COLO668 (cell line): ENCODE data around the gene MAP1S.

Experiments
- DNase-seq: peaks from one replicate; lab custom pipeline; 2025; ENCODE audit not compliant: unreplicated experiment; lab: John Stamatoyannopoulos, UW

MAP1S gene

DNA sequence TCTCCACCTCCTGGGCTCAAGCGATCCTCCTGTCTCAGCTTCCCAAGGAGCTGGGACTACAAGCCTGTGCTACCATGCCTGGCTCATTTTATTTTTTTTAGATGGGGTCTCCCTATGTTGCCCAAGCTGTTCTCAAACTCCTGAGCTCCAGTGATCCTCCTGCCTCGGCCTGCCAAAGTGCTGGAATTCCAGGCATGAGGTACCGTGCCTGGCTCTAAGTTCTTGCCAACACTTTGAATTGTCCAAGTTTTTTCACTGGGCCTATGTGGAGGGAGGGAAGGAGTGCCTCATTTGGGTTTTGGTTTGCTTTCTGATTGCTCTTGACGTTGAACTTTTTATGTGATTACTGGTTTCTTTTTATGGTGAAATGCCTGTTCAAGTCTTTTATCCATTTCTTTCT is 26.7 kb upstream of the MAP1S start:
- DNase-seq: no peak

DNA sequence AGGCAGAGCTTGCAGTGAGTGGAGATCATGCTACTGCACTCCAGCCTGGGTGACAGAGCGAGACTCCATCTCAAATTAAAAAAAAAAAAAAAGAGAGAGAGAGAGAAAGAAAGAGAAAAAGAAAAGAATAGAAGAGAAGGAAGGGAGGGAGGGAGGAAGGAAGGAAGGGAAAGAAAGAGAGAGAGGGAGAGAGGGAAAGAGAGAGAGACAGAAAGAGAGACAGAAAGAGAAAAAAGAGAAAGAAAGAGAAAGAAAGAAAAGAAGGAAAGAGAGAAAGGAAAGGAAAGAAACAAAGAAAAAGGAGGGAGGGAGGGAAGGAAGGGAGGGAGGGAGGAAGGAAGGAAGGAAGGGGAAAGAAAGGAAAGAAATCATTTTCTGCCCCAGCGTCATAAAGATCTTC is 24.1 kb upstream of the MAP1S start:
- no peak for DNase-seq

DNA sequence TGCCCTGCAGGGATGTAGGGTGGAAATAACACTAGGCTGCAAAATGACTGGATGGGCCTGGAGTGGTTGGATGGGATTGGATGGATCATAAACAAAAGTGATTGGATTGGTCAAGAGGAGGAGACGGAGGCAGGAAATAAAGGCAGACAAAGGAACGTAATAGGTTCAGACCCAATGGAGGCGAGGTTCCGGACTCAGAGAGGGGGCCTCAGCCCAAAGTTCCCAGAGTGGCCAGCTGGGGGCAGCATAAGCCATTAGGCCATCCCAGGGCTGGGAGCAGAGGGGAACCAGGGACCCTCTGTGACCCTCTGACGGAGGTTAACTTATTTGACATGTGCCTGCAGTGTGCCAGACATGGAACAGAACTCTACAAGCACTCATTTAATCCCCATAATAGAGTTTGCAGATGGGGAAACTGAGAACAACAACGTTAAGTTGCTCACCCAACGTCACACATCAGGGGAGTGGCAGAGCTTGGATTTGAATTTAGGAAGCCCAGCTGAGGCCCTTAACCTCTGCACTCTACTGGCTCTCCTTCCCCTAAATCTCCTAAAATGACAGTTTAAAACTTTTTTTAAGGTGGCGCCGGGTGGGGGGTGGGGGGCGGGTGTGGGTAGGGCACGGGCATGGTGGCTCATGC is 15.3 kb upstream of the MAP1S start:
- peak; percentile 30 for DNase-seq

DNA sequence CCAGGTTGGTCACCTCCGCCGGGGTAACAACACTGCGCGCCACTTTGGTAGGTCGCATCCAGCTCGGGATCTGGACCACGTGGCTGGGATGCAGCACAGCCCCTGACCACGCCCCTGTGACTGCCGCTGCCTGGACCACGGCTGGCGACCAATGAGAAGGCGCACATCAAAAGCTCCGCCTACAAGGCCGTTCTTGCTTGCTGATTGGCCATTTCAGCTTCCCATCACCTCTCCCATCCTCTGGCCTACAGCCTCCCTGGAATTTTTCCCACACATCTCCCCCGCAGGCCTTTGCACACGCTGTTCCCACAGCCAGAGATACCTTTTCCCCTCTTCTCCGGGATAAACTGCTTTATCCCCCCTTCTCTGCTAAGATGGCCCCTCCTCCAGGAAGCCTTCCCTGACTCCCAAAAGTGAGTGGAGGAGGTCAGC is 12.5 kb upstream of the MAP1S start:
- DNase-seq: peak; percentile 18

DNA sequence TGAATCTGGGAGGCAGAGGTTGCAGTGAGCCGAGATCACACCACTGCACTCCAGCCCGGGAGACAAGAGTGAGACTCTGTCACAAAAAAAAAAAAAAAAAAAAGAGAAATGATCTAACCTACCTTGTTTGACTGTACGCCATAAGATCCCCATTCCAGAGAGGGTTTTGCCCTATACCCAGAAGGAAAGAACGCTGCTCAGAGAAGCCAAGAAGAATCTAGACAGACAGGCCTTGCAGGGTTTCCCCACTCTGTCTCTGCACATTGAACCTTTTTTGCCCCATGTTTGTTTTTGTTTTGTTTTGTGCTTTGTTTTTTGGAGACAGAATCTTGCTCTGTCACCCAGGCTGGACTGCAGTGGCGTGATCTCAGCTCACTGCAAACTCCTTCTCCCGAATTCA is 7.4 kb upstream of the MAP1S start:
- DNase-seq: no peak

DNA sequence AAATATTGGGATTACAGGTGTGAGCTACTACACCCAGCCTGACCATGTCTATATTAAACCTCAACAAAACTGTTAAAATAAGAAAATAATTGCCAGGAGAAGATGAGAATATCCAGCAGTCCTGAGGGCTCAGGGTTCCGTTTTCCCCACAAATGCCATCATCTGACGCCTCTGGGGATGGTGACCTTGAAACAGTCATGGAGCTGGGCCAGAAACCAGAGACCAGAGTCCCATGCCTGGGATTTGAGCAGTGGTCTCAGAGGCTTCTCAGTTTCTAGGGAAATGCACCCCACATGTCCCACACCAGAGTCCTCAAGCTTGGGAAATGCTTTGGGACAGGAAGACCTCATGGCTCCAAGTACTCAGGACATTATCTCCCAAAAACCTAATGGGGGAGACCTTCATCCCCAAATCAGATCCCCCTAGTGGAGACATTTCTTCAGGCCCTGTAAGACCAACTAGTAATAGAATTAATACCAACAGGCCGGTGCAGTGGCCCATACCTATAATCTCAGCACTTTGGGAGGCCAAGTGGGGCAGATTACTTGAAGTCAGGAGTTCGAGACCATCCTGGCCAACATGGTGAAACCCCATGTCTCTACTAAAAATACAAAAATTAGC is 2.9 kb upstream of the MAP1S start:
- no peak for DNase-seq

DNA sequence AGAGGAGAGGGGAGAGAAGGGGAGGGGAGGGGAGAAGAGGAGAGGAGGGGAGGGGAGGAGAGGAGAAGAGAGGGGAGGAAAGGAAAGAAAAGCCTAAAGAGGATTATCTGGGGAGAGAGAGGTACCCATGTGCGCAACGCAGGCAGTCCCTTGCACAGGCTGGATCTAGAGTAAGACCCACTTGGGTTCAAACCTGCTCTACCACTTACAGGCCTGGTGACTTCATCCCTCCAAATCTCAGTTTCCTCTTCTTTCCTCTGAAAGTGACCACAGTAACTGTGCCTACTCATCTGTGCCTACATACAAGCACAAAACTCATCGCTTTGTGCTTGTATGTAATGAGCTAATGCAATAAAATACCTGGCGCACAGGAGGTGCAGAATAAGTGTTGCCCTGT is 732 bp upstream of the MAP1S start:
- no peak for DNase-seq

DNA sequence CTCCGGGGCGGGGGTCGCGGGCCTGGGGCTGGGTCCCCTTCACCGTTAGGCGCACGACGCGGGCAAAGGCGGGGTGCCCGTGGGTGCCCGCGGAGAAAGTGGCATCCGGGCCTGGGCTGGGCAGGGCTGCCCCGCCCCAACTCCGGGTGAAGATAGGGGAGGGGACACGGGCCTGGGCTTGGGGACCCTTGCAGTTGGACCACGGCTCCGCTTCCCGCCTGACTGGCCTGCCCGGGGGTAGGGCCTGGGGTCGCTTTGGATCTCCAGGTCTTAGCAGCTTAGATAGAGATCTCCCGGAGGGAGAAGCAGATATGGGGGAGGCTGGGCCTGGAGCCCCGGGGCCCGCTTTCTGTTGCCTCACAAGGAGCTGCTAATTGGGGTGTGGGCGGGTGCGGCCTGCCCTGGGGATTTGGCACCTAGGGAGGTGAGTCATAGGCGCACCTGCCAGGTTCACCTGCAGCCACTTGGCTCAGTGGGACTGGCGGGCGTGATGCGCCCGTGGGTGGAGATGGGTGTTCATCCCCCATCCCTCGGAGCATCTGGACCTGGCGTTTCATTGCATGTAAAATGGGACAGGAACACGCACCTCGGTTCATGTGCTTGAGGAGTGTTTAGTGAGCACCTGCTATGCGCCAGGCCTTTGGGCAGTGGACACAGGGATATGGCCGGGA is 585 bp downstream of the MAP1S start:
- peak; percentile 88 for DNase-seq

DNA sequence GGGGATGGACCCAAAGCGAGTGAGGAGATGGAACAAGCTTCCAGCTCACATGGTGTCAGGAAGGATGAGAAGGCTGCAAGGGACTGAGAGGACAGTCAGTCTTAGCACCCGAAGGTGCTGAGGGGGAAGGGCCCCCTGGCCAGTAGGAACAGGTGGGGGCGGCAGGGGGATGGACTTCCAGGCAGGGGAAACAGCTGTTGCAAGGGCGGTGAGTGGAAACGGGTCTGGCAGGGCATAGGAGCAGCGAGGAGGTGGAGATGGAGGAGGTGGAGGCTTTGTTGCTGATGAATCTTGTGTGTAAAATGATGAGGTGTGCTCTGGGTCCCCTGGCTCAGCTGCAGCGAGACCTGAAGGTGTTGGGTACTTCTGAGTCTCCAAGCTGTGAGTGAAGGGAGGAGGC is 1.2 kb downstream of the MAP1S start:
- peak; percentile 36 for DNase-seq

DNA sequence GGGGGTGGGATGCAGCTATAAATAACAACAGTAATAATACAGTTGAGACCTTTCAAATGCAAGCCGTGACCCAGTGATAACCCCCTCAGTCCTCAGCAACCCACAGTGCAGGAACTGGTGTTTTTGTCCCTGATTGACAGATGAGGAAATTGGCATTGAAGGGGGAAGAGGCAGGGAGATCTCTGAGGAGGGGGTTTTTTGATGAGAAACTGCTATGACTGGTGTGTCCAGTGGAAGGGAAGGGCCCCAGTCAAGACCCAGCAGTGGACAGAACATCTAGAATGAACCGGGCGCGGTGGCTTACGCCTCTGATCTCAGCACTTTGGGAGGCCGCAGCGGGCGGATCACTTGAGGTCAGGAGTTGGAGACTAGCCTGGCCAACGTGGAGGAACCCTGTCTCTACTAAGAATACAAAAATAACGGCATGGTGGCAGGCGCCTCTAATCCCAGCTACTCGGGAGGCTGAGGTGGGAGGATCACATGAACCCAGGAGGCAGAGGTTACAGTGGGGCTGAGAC is 1.9 kb downstream of the MAP1S start:
- DNase-seq: no peak

DNA sequence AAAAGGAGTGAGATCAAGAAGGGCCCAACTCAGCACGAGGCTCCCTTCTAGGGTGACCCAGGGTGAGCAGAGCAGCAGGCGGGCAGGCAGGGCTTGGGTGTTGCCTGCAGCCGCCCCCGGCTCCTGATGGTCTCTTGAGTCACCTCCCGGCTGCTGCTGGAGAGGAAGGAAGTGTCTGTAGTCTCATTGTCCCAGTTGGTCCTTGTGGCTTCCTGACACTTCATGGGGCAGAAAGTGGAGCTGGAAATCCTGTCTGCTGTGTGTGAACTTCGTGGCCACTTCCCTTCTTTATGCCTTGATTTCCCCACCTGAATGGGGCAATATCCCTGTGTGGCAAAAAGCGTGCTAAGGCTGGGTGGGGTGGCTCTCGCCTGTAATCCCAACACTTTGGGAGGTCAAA is 2.5 kb downstream of the MAP1S start:
- no peak for DNase-seq

DNA sequence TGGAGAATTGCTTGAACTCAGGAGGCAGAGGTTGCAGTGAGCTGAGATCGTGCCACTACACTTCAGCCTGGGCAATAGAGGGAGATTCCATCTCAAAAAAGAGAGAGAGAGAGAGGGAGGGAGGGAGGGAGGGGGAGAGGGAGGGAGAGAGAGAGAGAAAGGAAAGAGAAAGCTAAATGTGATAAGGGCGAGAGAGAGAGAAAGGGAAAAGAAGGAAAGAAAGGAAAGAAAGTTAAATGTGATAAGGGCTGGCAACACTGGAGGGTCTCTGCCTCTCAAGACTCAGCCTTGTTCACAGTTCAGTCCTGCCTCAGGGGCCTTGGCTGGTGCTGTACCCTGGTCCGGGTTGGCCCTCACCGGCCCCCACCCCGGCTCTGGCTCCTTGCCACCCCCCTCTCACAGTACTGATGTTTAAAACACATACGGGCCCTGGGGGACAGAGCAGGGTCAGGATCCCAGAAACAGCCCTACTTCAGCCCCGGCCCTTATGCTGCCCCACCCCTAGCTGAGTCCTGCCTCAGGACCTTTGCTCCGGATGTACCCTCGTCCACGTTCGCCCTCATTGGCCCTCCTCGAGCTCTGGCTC is 3.5 kb downstream of the MAP1S start:
- DNase-seq: no peak

DNA sequence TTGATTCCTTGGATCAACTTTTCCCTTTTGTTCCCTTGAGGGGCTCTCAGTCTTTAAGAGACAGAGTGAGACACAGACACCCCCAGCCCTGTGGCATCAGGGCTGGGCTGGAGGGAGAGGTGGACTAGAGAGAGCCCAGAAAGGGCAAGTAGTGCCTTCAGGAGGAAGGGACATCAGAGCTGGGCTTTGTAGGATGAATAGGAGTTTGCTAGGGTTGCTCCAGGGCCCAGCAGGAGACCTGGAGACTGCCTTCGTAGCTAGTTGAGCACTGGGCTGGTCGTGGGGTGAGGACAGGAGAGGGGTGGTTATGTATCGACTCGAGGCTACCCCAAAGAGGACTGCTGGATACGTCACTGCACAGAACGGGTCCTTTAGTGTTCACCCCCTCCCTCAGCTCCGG is 5.4 kb downstream of the MAP1S start:
- DNase-seq: no peak

DNA sequence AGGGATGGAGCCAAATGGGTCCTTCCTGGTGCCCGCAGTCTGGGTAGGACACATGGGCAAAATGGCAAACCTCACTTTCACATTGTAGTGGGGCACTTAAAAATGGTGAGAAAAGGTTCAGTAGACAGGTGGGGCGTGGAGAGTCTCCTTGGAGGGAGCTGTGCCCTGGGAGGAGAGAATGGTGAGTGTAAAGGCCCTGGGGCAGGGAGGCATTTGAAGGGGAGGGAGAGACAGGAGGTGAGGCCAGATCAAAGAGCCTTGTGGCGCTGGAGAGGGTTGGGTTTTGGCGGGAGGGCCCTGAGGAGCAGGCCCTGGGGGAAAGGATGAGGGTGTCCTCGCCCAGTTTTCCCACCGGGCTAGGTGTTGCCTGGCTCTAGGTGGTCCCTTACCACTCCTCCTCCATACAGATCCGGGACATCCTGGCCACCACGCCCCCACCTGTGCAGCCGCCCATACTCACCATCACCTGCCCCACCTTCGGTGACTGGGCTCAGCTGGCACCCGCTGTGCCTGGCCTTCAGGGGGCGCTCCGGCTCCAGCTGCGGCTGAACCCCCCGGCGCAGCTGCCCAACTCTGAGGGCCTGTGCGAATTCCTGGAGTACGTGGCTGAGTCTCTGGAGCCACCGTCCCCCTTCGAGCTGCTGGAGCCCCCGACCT is 6.3 kb downstream of the MAP1S start:
- no peak for DNase-seq

DNA sequence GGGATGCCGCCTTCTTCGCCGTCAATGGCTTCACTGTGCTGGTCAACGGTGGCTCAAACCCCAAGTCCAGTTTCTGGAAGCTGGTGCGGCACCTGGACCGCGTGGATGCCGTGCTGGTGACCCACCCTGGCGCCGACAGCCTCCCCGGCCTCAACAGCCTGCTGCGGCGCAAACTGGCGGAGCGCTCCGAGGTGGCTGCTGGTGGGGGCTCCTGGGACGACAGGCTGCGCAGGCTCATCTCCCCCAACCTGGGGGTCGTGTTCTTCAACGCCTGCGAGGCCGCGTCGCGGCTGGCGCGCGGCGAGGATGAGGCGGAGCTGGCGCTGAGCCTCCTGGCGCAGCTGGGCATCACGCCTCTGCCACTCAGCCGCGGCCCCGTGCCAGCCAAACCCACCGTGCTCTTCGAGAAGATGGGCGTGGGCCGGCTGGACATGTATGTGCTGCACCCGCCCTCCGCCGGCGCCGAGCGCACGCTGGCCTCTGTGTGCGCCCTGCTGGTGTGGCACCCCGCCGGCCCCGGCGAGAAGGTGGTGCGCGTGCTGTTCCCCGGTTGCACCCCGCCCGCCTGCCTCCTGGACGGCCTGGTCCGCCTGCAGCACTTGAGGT is 7.0 kb downstream of the MAP1S start:
- no peak for DNase-seq

DNA sequence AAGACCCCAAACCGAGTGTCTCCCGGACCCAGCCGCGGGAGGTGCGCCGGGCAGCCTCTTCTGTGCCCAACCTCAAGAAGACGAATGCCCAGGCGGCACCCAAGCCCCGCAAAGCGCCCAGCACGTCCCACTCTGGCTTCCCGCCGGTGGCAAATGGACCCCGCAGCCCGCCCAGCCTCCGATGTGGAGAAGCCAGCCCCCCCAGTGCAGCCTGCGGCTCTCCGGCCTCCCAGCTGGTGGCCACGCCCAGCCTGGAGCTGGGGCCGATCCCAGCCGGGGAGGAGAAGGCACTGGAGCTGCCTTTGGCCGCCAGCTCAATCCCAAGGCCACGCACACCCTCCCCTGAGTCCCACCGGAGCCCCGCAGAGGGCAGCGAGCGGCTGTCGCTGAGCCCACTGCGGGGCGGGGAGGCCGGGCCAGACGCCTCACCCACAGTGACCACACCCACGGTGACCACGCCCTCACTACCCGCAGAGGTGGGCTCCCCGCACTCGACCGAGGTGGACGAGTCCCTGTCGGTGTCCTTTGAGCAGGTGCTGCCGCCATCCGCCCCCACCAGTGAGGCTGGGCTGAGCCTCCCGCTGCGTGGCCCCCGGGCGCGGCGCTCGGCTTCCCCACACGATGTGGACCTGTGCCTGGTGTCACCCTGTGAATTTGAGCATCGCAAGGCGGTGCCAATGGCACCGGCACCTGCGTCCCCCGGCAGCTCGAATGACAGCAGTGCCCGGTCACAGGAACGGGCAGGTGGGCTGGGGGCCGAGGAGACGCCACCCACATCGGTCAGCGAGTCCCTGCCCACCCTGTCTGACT is 7.9 kb downstream of the MAP1S start:
- DNase-seq: no peak

DNA sequence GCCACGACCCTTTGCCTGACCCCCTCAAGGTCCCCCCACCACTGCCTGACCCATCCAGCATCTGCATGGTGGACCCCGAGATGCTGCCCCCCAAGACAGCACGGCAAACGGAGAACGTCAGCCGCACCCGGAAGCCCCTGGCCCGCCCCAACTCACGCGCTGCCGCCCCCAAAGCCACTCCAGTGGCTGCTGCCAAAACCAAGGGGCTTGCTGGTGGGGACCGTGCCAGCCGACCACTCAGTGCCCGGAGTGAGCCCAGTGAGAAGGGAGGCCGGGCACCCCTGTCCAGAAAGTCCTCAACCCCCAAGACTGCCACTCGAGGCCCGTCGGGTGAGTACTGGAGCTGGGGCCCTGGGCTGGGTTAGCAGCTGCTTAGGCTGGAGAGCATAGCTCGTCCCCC is 8.6 kb downstream of the MAP1S start:
- no peak for DNase-seq

DNA sequence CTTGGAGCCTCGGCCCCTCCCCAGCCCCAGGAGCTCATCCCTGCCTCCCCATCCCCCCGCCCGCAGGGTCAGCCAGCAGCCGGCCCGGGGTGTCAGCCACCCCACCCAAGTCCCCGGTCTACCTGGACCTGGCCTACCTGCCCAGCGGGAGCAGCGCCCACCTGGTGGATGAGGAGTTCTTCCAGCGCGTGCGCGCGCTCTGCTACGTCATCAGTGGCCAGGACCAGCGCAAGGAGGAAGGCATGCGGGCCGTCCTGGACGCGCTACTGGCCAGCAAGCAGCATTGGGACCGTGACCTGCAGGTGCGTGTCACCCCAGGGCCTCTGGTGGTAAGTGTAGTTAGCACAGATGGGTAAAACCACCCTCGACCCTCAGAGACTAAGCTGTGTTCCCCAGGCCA is 13.8 kb downstream of the MAP1S start:
- no peak for DNase-seq

DNA sequence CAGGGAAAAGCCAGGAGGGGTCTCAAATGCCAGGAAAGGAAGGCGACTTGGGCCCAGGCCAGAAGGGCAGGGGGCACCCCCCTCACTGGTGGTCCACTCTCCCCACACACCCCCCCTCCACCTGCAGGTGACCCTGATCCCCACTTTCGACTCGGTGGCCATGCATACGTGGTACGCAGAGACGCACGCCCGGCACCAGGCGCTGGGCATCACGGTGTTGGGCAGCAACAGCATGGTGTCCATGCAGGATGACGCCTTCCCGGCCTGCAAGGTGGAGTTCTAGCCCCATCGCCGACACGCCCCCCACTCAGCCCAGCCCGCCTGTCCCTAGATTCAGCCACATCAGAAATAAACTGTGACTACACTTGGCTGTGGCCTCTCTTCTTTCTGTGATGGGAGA is 14.9 kb downstream of the MAP1S start:
- DNase-seq: no peak

DNA sequence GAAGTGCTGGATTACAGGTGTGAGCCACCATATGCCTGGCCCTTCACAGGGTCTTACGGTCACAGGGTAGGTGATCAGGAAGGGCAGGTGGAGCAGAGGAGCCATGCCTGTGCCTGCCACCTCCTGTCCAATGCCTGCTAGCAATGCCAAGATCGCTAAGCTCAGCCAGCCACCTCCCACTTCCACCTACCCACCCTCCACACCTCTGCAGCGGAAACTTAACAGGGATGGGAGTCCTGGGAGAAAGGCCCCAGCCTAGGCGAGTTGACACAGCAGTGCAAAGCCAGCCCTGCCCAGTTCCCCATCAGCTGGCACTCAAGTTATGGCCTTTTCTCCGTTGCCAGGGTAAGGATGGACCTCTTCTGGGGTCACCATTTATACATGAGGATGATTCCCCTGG is 16.1 kb downstream of the MAP1S start:
- no peak for DNase-seq
